GM19324 (cell line): Measurements from ENCODE around the gene NBEAL2.
"Not testable (repeated sequence)": the region's sequence is repeated elsewhere in the genome, so short reads cannot be mapped to it uniquely, and the experiment has no call there.

Experiments
- ATAC-seq: cut with Tn5 transposase; IDR thresholded peaks from one replicate; pipeline ENCODE4 v1.9.1; 2021; ENCODE audit warnings: mild to moderate bottlenecking, moderate library complexity; ENCODE audit not compliant: unreplicated experiment, low FRiP score

NBEAL2 gene

DNA sequence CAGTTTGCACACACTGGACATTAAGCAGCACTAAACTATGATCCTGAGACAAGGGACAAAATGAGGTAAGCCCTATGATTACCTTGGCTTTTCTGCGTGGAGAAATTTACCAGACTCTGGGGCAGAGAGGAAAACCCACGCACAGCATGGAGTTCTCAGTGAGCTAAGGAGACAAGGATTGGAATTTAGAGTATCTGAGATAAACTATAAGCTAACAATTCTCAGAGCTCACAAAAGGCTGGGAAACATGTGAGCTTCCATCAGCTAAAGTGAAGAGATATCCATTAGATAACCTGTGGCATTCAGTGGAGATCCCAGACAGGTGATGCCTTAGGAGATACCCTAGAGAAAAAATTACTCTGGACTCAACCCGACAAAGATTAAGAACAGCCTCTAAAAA lies 48.7 kb downstream of the NBEAL2 start:
- ATAC-seq: no peak

GRCh38 chr3:47028667-47029066 lies 49.2 kb downstream of the NBEAL2 start:
- no peak for ATAC-seq

DNA sequence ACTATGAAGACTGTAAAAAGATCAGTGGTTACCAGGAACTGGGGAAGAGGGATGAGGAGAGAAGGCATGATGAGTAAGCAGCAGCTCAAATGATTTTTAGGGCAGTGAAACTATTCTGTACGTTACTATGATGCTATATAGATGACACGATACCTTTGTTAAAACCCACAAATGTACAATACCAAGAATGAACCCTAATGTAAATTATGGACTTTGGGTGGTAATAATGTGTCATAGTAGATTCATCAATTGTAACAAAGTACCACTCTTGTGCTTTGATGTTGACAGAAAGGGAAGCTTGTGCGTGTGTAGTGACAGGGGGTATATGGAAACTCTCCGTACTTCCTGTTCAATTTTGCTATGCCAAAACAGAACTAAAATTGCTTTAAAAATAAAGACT lies 51.6 kb downstream of the NBEAL2 start:
- not testable (repeated sequence) for ATAC-seq

- no peak for ATAC-seq
Observed at GRCh38 chr3:47034868-47035489, 55.5 kb downstream of the NBEAL2 start.

- ATAC-seq: no peak
Observed at GRCh38 chr3:47035645-47036044, 56.2 kb downstream of the NBEAL2 start.

DNA sequence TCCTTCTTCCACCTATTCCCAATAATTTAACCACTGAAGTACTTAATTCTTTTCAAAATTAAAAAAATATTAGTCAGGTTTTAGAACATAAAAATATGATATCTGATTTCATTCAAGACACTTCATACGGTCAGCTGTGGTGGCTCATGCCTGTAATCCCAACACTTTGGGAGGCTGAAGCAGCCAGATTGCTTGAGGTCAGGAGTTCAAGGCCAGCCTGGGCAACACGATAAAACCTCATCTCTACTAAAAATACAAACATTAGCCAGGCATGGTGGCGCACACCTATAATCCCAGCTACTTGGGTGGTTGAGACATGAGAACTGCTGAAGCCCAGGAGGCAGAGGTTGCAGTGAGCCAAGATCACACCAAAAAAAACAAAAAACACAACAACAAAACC lies 56.7 kb downstream of the NBEAL2 start:
- ATAC-seq: no peak

- not testable (repeated sequence) for ATAC-seq
Observed at GRCh38 chr3:47037302-47037701, 57.8 kb downstream of the NBEAL2 start.

GRCh38 chr3:47041114-47041513 lies 61.6 kb downstream of the NBEAL2 start:
- no peak for ATAC-seq

GRCh38 chr3:47042231-47042791 lies 62.8 kb downstream of the NBEAL2 start:
- no peak for ATAC-seq

GRCh38 chr3:47047069-47047468 lies 67.6 kb downstream of the NBEAL2 start:
- no peak for ATAC-seq

- no peak for ATAC-seq
Observed at GRCh38 chr3:47047673-47048072, 68.2 kb downstream of the NBEAL2 start.

DNA sequence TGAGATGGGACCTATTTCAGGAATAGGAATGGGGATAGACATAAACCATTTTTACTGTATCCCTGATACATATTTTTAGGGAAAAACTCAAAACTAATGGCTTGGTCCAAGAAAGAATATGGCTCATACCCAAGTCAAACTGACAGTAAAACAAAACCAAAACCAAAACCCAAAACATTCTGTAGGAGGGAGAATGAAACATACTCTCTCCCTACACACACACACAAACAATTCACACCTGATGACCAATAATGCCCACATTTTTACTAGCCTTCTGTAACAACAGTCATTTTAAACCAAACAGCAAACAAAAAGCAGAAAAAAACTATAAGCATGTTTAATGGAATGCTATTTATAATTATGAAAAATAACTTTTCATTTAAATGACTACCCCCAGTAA lies 74.9 kb downstream of the NBEAL2 start:
- ATAC-seq: no peak

- no peak for ATAC-seq
Observed at GRCh38 chr3:47056705-47057104, 77.2 kb downstream of the NBEAL2 start.

- ATAC-seq: no peak
Observed at GRCh38 chr3:47057212-47057671, 77.8 kb downstream of the NBEAL2 start.
